Body of pancreas (tissue), 4 donors: Measurements from ENCODE around the gene PLEKHA6.

ENCODE experiments used
- CTCF ChIP-seq, 7 experiments: fragments of 450-650 bp in 4 of 7; fragments of 200-600 bp in 3 of 7; sonication (generic) in 3 of 7; IDR thresholded peaks; one replicate each; pipeline ENCODE4 v1.5.1; 2016 to 2019; ENCODE audit warnings: antibody characterized with exemption in 7 of 7
- POLR2A ChIP-seq, 3 donors: fragments of 450-650 bp; IDR thresholded peaks; one replicate each; pipeline ENCODE4 v1.6.1; 2016; ENCODE audit warnings: antibody characterized with exemption in 3 of 3, mild to moderate bottlenecking in 2 of 3

DNA sequence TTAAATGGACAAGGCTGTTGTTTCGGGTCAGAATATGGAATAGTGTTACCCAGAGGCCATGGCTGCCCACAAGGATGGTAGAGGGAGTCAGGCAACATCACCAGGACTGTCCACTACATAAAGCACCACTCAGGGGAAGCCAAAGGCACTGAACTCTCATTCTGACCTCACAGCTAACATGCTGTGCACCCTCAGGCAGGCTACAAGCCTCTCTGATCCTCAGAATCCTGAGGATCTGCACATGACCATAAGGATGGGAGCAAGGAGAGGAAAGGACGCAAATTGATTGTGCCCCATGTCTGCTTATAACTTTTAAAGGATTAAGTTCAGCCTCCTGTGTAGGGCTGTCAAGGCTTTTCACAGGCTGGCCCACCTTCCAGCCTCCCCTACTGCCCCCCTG, 38.7 kb downstream of the PLEKHA6 start:
- no peak for TF ChIP-seq POLR2A (IDR thresholded peaks at IDR 0.05)
- TF ChIP-seq CTCF (IDR thresholded peaks at IDR 0.05) = no peak
